ENCODE results near the gene GRID1.
"Not testable (repeated sequence)": the region's sequence is repeated elsewhere in the genome, so short reads cannot be mapped to it uniquely, and the experiment has no call there.

Gene GRID1

DNA sequence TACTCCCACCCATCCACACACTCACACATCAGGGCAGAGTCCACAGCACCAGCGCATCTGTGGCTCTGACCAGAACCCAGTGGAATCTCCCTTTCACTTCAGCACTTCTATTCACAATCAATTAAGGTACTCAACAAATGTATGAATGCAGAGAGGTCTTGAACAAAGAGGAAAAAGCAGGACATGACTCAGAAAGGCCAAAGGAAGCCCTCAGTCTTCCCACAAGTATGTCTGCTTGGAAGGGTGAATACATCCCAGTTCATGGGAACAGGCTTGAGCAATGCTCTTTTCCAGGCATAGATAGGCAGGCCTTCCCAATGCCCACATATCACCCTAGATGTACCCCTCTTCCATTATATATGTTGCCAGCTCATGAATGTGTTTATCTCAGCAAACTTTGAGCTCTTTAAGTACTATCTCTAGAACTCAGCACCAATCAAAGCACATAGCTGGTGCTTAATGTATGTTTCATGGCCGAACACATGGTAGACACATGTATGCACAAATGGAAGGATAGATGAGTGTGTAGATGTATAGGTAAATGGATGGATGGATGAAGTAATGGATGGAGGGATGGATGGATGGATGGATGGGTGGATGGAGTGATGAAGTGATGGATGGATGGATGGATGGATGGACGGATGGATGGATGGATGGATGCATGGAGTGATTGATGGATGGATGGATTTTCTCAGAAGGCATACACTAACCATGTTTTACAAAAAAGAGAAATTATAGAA is 507.6 kb downstream of the GRID1 start:
- no peak for DNase-seq

DNA sequence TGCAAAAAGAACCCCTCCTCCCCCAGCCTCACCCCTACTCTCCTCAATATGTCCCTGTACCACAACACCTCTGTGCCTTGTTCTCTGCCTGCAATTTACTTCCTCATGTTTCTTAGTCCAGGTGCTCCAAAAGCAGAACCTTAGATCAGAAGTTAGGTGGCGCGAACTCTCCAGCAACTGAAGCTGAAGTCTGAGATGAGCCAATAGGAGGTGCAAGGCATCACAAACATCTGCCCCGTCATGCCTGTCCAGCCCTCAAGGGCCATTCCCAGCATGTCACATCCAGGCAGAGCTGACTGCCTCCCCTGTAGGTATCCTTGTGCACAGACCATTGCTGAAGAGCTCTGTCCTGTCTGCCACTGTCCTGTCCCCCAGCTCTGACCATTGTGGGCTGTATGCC is 508.8 kb downstream of the GRID1 start:
- no peak for DNase-seq

DNA sequence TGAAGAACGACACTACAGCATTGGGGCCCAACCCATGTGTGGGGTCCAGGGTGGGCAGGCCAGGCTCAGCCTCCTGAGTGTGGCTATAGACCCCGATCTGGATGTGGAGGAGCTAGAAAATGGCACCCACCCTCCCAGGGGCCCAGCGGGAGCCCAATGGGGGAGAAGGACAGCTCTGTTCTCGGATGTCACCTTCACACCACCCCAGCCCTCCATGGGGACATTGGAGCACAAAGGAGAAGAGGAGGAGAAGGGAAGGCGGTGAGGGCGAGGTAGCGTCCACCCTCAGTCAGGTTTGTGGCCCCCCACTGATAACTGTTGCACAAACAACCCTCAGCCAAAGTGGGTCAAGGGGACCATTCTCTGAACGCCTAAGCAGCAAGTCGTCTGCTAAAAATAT is 509.3 kb downstream of the GRID1 start:
- no peak for DNase-seq

DNA sequence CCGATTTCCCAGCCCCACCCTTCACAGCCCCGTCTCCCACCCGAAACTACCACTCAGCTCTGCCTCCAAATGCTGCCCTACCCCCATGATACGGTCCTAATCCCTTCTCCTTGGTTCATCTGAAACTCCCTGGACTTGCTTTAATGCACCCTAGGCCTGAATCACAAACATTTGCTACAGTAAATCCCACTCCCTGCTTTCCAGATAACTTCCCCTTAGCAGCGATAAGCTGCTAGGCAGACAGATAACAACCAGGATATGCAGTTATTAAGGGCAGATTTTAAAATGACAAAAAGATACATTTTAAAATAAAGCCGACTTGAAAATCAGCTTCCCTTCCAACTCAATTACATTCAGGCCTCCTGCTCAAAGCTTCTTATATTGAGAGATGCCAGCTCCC is 514.7 kb downstream of the GRID1 start:
- no peak for DNase-seq

DNA sequence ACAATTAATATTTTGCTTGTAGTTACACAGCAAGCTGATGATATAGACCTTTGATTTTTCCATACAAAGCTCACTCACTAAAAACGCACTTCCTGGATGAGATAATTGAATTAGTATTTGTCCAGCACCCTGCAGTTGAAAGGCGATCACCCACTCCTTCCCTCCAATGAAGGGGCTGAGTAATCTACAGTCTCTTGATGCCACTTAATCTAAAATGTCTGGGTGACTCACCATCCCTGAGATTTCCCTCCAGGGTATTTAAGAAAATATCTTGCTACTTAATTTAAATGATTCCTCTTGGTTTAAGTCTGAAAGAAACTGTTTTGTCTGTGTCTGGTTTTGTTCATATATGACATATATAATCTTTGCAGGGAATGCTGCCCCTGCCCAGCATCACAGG is 515.3 kb downstream of the GRID1 start:
- no peak for DNase-seq

DNA sequence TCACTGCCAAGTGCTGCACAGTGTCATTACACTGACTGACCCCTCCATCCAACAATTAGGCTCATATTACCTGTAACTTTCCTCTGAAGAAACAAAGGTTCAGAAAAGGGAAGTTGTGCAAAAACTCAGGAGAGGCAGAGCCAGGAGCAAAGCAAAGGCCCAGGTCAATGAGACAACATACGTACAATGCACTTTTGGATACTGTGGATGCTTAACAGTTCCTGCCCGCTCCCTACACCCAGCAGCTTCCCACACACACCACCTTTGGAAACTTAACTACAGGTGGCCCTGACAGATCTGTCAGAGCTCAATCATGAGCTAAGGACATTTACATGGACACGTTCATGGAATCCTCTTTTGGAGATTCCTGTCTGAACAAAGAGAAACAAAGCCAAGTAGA is 515.9 kb downstream of the GRID1 start:
- no peak for DNase-seq

DNA sequence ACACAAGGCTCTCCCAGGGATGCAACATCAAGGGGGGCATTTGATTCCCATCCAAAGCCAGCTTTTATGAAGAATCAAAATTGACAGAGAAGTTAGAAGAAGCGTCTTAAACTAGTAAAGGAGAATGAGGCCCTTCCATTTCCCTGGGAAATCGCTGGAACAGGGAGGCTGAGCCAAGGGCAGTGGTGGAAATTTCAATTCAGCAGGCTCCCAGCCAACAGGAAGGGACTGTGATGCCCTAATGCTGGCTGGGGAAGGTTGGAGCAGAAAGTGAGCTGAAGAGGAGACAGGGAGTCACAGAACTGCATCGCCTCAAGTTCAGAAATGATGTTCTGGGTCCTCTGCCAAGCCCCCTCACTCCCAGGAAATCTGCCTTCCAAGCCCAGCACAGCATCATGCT is 517.3 kb downstream of the GRID1 start:
- peak in 5 of 58 donors; percentile 7 to 17 (median 9) for DNase-seq

DNA sequence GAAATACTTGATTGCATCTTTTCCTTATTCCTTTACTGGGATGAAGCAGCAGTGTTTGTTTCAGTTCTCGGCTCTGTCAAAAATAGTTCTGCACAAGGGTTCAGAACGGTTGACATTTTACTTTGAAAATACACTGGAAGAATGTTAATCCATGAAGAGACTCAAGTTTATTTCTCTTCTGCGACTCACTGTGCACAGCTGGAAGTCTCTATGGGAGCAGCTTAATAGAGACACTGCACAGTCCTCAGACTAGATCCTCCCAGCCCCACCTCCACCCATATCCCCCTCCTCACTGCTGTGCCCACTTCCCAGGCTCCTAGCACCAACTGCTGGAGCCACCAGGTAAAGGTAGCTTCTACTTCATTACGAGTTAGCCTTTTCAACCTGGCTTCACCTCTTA is 517.8 kb downstream of the GRID1 start:
- no peak for DNase-seq

DNA sequence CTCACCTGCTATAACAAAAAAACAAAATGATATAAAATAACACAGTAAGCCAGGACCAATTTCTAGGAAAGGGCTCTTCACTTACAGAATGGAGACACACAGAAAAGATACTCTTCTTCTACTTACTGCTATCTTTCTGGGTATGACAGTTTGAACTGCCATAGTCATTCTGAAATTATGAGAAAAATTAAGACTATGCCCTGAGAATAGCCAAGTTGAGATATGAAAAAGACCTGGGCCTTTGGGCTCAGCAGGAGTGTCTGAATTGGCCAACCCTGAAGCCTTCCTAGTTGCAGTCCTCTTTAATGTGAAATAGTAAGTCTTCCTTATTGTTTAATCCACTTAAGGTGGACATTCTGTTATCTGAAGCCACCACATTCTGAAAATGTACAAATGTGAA is 519.5 kb downstream of the GRID1 start:
- DNase-seq, result no peak

DNA sequence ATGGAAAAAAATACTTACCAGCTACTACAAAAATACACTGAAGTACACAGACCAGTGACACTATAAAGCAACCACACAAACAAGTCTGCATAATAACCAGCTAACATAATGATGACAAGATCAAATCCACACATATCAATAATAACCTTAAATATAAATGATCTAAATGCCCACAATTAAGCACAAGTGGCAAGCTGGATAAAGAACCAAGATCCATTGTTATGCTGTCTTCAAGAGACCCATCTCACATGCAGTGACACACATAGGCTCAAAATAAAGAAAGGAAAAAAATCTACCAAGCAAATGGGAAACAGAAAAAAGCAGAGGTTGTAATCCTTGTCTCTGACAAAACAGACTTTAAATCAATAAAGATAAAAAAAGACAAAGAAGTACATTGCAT is 527.9 kb downstream of the GRID1 start:
- not testable (repeated sequence) for DNase-seq

DNA sequence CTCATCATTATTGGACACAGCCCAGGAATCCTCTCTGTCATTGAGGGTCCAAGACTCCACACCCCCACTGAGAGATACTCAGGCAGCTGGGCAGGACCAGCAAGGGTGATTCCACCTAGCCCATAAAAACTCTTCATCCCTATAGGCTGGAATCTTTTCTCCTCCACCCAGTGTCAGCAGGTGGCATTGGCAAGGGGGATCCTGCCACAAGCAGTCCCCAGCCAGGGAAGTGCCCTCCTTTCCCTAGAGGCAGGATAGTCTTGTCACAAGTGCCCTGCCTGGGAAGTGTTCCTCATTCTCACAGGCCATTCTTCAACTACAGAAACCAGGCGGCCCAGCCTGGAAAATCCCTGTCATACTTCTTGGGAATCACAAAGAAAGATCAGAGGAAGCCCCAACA is 533.6 kb downstream of the GRID1 start:
- no peak for DNase-seq

DNA sequence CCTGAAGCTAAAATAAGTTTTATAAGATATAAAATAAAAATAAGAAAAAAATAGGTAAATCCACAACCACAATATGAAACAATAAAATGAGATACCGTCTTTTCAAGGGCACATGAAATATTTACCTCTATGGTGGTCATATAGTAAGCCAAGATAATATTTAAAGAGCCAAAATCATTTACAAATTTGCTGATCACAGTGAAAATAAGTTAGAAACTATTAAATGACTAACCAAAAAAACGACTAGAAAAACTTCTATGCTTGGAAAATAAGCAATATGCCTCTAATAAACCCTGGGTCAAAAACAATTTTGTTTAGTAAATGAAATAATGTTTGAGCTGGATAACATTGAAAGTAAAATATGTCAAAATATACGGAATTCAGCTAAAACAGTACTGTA is 535.2 kb downstream of the GRID1 start:
- DNase-seq, result no peak

DNA sequence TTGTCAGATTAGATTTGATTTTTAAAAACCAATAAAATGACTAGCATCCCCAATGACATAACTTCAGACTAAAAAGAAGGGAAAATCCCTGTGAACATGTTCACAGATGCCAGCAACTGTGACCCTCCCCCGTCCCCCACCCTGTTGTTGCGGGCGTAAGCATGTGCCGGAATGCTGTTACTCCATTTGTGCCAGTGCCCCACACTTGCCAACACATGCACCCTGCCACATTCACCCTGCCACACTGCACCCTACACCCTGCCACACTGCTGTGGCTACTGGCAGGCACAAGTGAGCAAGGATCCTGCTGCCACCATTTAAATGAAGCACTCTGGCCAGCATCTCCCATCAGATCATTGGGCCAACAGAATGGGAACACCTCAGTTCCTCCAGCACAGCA is 540.2 kb downstream of the GRID1 start:
- no peak for DNase-seq

DNA sequence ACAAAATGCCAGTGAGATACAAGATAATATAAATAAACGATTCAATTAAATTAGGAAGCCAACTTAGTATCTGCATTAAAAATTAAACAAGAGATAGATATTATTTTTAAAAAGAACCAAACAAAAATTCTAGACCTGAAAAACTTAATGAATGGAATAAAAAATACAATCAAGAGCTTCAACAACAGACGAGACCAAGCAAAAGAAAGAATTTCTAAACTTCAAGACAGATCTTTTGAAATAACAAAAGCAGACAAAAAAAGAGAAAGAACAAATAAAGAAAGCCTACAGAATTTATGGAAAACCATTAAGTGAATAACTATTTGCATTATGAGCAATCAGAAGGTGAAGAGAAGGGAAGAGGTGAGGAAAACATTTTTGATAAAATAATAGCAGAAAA is 555.2 kb downstream of the GRID1 start:
- no peak for DNase-seq

DNA sequence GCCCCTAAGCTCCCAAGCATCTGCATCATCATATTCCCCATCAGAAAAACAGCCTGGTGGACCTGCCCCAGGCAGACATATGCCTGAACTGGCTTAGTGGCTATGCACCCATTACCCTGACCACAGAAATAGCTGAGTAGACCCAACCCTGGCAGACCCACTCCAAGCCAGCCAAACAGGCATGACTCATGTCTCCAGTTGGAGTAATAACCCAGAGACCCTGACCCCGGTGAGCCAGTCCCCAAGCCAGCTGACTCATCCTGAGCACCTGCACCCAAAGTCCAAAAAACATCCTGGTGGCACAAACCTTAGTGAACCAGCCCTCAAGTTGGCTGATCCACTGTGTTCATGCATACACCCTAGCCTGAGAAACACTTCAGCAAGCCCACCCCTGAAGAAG is 555.9 kb downstream of the GRID1 start:
- no peak for DNase-seq

DNA sequence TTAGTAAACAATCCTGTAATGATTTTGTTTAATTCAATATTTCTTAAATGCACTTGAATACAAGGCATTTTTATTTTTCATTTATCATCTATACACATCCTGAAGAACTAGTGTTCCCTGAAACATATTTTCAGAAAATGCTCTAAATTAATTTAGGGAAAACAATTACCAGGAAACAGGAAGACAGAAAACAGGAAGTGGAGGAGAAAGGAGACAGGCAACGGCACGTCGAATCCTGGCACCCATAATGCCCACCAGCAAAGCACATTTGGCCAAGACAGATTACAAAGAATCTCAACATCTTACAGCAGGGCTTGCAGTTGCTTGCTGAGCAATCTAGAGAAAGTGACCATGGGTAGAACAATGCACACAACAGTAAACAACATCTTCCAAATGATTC is 571.1 kb downstream of the GRID1 start:
- DNase-seq, result no peak

DNA sequence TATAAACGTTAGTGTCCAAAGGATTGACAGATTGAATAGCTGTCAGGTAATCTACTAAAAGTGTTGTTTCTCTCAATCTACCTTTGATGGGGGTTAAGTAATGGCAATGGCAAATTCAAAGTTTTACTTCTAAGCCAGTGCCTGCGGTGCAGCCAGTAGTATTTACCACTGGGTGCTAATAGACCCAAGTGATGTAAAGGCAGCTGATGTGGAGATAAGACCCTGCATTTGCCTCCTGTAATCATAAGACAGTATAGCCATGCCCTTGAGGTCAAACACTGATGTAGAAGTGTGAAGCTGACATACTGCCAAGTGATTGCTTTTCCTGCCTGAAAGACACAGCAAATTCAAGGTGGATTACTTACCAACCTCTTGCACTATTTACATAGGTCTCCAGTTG is 572.0 kb downstream of the GRID1 start:
- DNase-seq, result no peak

DNA sequence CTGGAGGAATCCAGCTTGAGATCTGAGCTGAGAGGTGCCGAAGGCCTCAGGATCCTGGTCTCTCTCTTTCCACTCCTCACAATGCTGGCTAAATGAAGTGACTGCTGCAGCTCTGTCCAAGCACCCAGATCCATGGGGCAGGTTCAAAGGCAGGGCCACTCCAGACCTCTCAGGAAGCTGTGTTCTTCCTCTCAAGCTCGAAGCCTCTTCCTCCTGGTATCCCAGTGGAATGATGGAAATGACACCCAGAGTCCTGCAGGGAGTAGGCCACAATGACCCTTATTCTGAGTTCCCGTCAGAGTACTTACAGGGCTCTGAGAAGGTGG is 574.1 kb downstream of the GRID1 start:
- DNase-seq, result no peak

DNA sequence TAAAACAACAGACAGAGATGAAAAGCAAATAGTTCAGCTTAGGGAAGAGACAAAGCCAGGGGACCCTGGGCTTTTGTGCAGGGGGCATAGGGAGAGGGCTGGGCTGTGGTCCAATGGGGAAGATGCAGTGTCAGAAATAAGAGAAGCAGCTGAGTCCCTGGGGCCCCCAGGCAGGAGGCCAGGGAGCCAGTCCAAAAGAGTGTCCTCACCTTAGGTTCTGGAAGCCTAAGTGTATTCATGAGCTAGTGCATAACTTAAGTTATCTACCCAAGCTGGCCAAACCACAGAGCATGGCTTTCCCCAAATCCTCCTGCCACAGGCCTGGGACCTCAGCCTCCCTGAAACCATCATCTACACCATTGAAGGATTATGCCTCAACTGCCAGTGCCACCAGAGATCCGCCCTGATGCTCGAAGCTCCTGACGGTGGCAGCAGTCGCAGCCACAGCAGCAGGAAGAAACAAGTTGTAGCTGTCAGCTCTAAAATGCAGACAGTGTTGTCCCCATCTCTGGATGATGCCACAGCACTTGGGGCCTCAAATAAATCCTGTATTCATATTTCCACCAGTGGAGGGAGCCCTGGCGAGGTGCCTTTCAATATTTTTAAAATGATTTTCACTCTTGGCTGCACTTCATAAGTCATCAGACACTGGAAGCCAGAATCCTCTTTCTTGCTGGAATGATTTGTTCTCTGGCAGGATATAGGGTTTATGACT is 574.6 kb downstream of the GRID1 start:
- DNase-seq, result peak in 6 of 58 donors; percentile 21 to 44 (median 28)

DNA sequence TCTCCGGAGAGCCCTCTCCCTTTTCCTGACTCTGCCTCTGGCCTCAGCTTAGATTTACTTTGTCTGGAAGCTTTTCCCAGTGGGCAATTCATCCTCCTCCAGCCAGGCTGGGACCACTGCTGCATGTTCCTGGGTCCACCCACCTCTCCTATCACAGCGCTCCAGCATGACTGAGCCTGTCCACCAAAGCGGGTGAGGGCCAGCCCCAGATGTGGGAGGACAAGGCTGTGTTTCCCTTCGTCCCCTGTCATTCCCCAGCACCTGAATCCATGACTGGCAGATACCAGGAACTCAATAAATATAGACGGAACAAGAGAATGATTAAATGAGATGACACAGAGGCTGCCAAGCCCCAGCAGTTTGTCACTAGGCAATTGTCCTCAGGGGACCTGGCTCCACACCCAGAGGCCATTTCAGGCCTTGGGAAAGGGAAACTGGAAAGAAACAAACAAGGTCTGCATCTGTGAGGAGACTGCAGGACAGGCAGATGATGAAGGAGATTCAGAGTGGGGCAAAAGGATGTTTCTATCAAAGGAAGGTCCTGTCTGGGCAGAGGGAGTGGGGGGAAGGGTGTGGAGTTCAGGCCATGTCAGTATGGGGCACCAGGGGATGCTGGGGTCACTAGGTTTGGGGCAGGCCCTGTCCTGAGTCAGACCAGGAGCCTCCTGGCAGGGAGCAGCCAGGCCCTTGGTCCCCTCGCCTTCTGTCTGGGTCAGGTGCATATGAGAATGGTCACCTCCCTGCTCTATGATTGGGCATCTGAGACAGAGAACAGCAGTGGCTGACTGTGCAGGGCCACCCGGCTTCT is 576.4 kb downstream of the GRID1 start:
- peak in 1 of 58 donors; percentile 5 for DNase-seq

DNA sequence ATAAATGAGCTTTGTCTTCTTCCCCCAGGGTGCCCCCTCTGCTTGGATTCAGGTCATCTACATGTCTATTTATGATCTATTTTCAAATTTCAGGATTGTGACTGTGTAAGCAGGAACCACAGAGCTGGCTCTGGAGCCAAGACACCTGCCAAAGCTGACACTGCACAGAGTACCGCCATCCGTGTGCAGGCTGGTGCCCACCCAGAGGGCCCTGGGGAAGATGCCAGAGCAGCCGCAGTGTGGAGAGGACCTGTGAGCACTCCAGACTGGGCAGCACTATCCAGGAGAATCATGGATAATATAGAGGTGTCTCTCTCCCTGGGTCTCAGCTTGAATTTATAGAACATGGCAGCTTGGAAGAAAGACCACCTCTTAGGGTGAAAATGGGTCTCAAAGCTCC is 577.5 kb downstream of the GRID1 start:
- DNase-seq, result no peak

DNA sequence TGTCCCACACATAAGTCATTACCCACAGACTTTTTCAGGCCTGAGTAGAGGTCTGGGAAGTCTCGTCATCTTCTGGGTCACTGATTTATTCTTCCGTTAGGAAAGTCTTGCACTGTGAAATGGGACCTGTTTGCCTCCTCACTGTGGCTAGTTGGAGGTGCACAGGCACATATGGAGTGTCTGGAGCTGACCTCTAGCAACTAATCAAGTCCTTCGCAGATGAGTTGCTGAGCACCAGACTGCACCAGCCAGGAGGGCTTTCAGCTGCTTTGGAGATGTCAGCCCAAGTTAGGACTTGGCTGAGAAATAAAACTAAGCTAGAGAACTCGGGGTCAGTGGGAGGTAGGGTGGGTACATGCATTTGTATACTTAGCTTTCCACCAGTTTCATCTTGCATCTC is 578.0 kb downstream of the GRID1 start:
- no peak for DNase-seq

DNA sequence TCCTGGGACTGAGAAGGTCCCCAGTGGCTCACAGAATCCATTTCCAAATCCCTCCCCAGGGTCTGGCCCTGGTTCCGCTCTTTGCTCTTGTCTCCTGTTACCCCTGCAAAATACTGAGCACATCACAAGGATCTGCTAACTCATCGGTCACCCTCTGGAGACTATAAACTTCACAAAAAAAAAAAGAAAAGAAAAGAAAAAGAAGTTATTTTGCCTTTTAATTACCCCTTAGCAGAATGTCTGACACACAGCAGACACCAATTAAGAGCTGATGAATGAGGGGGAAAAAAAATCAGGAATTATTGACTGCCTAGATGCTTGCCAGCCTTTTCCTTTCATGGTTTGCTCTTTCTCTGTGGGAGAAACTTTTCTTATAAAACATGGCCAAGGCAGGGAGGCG is 578.7 kb downstream of the GRID1 start:
- DNase-seq, result peak in 2 of 58 donors; percentile 10 to 16
